GM21619 (cell line): ENCODE data around the gene YKT6.

ENCODE experiments used
- ATAC-seq: cut with Tn5 transposase; IDR thresholded peaks from one replicate; pipeline ENCODE4 v1.9.1; 2021; ENCODE audit not compliant: unreplicated experiment

Gene YKT6

GRCh38 chr7:44257618-44258422, 57.0 kb downstream of the YKT6 start:
- peak; percentile 88 for ATAC-seq

GRCh38 chr7:44258423-44258760, 57.6 kb downstream of the YKT6 start:
- no peak for ATAC-seq

DNA sequence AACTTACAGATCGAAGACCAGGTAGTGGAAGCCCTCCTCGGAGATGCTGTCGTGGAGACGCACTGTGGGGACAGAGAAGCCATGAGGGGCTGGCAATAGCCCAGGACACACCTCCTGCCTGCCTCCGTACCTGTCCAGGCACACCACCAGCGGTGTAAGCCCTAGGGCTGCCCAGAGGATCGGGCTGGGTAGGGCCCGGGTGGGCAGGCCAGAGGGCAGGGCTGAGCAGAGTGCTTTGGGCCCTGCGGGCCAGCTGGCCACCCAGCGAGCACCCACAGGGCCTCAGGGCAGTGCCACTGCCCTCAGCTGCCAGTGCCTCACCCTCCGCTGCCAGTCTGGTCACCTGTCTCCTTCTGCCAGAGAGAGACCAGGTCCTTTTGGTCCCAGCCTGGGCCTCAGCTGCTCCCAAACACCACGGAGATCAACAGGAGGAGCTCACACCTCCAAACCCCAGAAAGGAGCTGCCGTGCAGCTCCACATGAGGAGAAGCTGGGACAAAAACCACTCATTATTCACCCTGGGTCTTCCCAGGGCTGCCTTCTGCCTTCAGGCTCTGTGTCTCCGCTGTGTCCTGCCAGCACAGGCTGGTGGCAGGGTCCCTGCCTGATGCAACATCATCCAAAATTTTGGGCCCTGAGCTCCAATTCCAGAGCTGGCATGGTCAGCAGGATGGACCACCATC, 58.2 kb downstream of the YKT6 start:
- no peak for ATAC-seq

GRCh38 chr7:44259547-44260457, 59.0 kb downstream of the YKT6 start:
- ATAC-seq: no peak

- no peak for ATAC-seq
Observed at GRCh38 chr7:44261240-44261639, 60.5 kb downstream of the YKT6 start.

DNA sequence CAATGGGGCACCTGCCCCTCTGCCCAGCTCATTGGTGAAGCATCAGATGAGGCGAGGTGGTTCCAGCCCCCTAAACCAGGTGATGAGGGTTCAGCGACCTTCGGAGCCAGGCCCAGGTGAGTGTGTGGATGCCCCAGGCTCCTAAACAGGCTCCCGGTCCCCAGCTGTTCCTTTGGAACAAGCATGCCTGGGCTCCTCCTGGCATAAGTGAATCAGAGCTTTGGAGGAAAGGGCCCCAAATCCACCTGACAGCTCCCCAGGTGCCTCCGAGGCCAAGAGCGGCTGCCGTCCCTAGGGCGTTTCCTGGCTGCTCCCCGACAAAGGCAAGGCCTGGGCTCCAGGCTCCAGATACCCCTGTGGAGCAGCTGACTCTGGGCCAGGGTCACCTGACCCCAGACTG, 61.3 kb downstream of the YKT6 start:
- no peak for ATAC-seq

DNA sequence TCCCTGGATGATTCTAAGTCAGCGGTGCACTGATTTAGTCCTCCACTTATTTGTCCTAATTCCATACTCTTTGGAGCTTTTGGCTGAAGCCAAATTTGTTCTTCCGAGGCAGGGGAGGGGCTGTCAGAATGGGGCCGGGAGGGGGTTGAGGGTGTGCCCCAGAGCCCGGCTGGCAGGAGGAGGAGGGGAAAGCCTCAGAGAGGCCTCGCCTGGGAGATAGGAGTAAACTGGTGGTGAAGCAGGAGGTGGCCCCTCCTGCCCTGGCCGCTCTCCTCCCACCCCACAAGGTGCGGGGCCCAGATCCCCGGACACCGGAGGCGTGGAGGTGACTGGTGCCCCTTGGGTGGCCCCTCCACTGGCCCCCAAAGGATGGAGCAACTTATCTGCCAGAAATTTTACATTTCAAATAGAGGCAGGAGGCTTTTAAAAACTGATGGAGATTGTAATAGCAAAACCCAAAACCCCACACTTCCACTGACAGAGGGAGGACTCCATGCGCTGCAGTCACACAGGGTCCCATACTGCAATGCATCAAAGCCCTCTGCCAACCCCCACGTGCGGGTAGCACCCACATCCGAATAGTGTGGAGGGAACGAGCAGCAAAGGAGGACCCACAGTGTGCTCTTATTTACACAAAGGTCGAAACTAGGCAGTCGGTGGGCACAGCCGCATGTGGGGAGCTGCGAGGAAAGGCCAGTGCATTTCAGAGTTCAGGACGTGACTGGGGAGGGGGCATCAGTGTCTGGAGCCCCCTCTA, 62.7 kb downstream of the YKT6 start:
- ATAC-seq: no peak
